Jurkat, Clone E6-1 (cell line): ENCODE results near the gene MED25.

Source experiments
- DNase-seq: peaks from one replicate; pipeline ENCODE4 v3.0.0-alpha.2; 2011; ENCODE audit warnings: low read depth, low spot score
- H3K4me3 ChIP-seq: 2 replicates; pipeline ENCODE4 v1.5.1; 2011; ENCODE audit warnings: mild to moderate bottlenecking, low read length, control low read depth, moderate library complexity

MED25 gene

GRCh38 chr19:49793561-49793840 is 24.6 kb upstream of the MED25 start:
- no peak overlapping the region for H3K4me3 ChIP-seq
- no peak for DNase-seq

- no peak for DNase-seq
- H3K4me3 ChIP-seq = no peak overlapping the region
Observed at GRCh38 chr19:49795615-49796014, 22.5 kb upstream of the MED25 start.

- DNase-seq = no peak
- H3K4me3 ChIP-seq = no peak overlapping the region
Observed at GRCh38 chr19:49798574-49798973, 19.5 kb upstream of the MED25 start.

GRCh38 chr19:49799271-49799797 is 18.8 kb upstream of the MED25 start:
- no peak overlapping the region for H3K4me3 ChIP-seq
- DNase-seq = no peak

GRCh38 chr19:49799798-49800376 is 18.2 kb upstream of the MED25 start:
- no peak for DNase-seq
- H3K4me3 ChIP-seq = no peak overlapping the region

GRCh38 chr19:49800771-49801170 is 17.3 kb upstream of the MED25 start:
- H3K4me3 ChIP-seq = no peak overlapping the region
- no peak for DNase-seq

GRCh38 chr19:49801401-49801888 is 16.6 kb upstream of the MED25 start:
- DNase-seq = no peak
- no peak overlapping the region for H3K4me3 ChIP-seq

GRCh38 chr19:49801966-49802661 is 16.0 kb upstream of the MED25 start:
- no peak for DNase-seq

GRCh38 chr19:49802836-49803528 is 15.1 kb upstream of the MED25 start:
- H3K4me3 ChIP-seq = no peak overlapping the region
- DNase-seq = no peak

More at GRCh38 chr19:49801966-49802661, 16.0 kb upstream of the MED25 start:
- H3K4me3 ChIP-seq = no peak overlapping the region

- H3K4me3 ChIP-seq = no peak overlapping the region
- DNase-seq = no peak
Observed at GRCh38 chr19:49803529-49803856, 14.6 kb upstream of the MED25 start.

- no peak for DNase-seq
- H3K4me3 ChIP-seq = no peak overlapping the region
Observed at GRCh38 chr19:49805822-49806619, 12.1 kb upstream of the MED25 start.

- DNase-seq = no peak
- H3K4me3 ChIP-seq = no peak overlapping the region
Observed at GRCh38 chr19:49806620-49806959, 11.5 kb upstream of the MED25 start.

GRCh38 chr19:49807058-49807903 is 10.8 kb upstream of the MED25 start:
- DNase-seq = no peak

GRCh38 chr19:49807904-49808675 is 10.0 kb upstream of the MED25 start:
- H3K4me3 ChIP-seq = no peak overlapping the region
- DNase-seq = no peak

More at GRCh38 chr19:49807058-49807903, 10.8 kb upstream of the MED25 start:
- H3K4me3 ChIP-seq = no peak overlapping the region

- no peak for DNase-seq
- no peak overlapping the region for H3K4me3 ChIP-seq
Observed at GRCh38 chr19:49808711-49809159, 9.4 kb upstream of the MED25 start.

- no peak for DNase-seq
Observed at GRCh38 chr19:49809160-49809940, 8.7 kb upstream of the MED25 start.

GRCh38 chr19:49809941-49810389 is 8.1 kb upstream of the MED25 start:
- H3K4me3 ChIP-seq = no peak overlapping the region
- no peak for DNase-seq

More at GRCh38 chr19:49809160-49809940, 8.7 kb upstream of the MED25 start:
- H3K4me3 ChIP-seq = no peak overlapping the region
